ENCODE measurements around the gene TCF12. TPM values are rescaled to one million over a fixed set of nuclear protein-coding genes. Genes with fewer than 3 reads are reported as not detected.

Gene TCF12
- total RNA-seq, 1 donor from 2014 or later: 112 TPM

- no peak for DNase-seq (ENCODE audit: low read depth)
- Mint-ChIP-seq H3K9me3 (ENCODE audit: unreplicated experiment) (no peaks in the 10 kb centered on the region), H3K27me3 (ENCODE audit: low read depth, unreplicated experiment) (no peaks in the 10 kb centered on the region), H3K4me1 (ENCODE audit: low read depth, unreplicated experiment) (peaks cover 13% of the 10 kb centered on the region), H3K27ac (ENCODE audit: unreplicated experiment) (no peak overlapping the region), H3K4me3 (ENCODE audit: unreplicated experiment) (no peak overlapping the region), H3K36me3 (ENCODE audit: low read depth, unreplicated experiment) (peaks cover 8% of the 10 kb centered on the region)
- no peak overlapping the region for H3K27ac ChIP-seq (ENCODE audit: low read depth, low read length)
- no peaks in the 10 kb centered on the region for H3K4me1 ChIP-seq (ENCODE audit: insufficient read depth, low read length)
- TF ChIP-seq CTCF (IDR thresholded peaks at IDR 0.05; ENCODE audit: insufficient read depth, low read depth, low read length) (no peak), EZH2 (IDR thresholded peaks at IDR 0.05; ENCODE audit: insufficient read depth, low read length) (no peak)
- H3K9me3 ChIP-seq (ENCODE audit: insufficient read depth, low read depth, low read length): no peaks in the 10 kb centered on the region
- H3K9ac ChIP-seq (ENCODE audit: low read length): no peak overlapping the region
- no peak overlapping the region for H3K4me3 ChIP-seq (ENCODE audit: insufficient read depth, low read depth, low read length)
- no peaks in the 10 kb centered on the region for H3K36me3 ChIP-seq (ENCODE audit: insufficient read depth, low read length)
- no peak overlapping the region for H2AFZ ChIP-seq (ENCODE audit: low read depth, low read length)
- H3K4me2 ChIP-seq (ENCODE audit: low read length): no peak overlapping the region
- H4K20me1 ChIP-seq (ENCODE audit: insufficient read depth, low read length): peaks cover 31% of the 10 kb centered on the region
- H3K79me2 ChIP-seq (ENCODE audit: insufficient read depth, low read length): peaks cover 27% of the 10 kb centered on the region
- H3K27me3 ChIP-seq (ENCODE audit: insufficient read depth, low read length): no peaks in the 10 kb centered on the region
- no peak for FAIRE-seq
Observed at GRCh38 chr15:57108296-57108695, 189.9 kb downstream of the TCF12 start.

GRCh38 chr15:57109005-57109404, 190.6 kb downstream of the TCF12 start:
- no peak overlapping the region for H3K4me3 Mint-ChIP-seq (ENCODE audit: unreplicated experiment)
- H3K36me3 Mint-ChIP-seq (ENCODE audit: low read depth, unreplicated experiment): peaks cover 8% of the 10 kb centered on the region
- peaks cover 13% of the 10 kb centered on the region for H3K4me1 Mint-ChIP-seq (ENCODE audit: low read depth, unreplicated experiment)
- peaks cover 32% of the 10 kb centered on the region for H3K79me2 ChIP-seq (ENCODE audit: insufficient read depth, low read length)
- H3K36me3 ChIP-seq (ENCODE audit: insufficient read depth, low read length): no peaks in the 10 kb centered on the region
- DNase-seq (ENCODE audit: low read depth) (no peak), FAIRE-seq (no peak)
- H4K20me1 ChIP-seq (ENCODE audit: insufficient read depth, low read length): peaks cover 38% of the 10 kb centered on the region
- H2AFZ ChIP-seq (ENCODE audit: low read depth, low read length): no peak overlapping the region
- H3K9ac ChIP-seq (ENCODE audit: low read length): no peak overlapping the region
- H3K27ac ChIP-seq (ENCODE audit: low read depth, low read length): no peak overlapping the region
- H3K9me3 ChIP-seq (ENCODE audit: insufficient read depth, low read depth, low read length): no peaks in the 10 kb centered on the region
- H3K4me3 ChIP-seq (ENCODE audit: insufficient read depth, low read depth, low read length): no peak overlapping the region
- H3K27me3 Mint-ChIP-seq (ENCODE audit: low read depth, unreplicated experiment): no peaks in the 10 kb centered on the region
- H3K4me2 ChIP-seq (ENCODE audit: low read length): no peak overlapping the region
- no peak for TF ChIP-seq EZH2 (IDR thresholded peaks at IDR 0.05; ENCODE audit: insufficient read depth, low read length)
- TF ChIP-seq CTCF (IDR thresholded peaks at IDR 0.05; ENCODE audit: insufficient read depth, low read depth, low read length): no peak
- H3K9me3 Mint-ChIP-seq (ENCODE audit: unreplicated experiment): no peaks in the 10 kb centered on the region
- H3K27ac Mint-ChIP-seq (ENCODE audit: unreplicated experiment): no peak overlapping the region
- H3K27me3 ChIP-seq (ENCODE audit: insufficient read depth, low read length): no peaks in the 10 kb centered on the region
- H3K4me1 ChIP-seq (ENCODE audit: insufficient read depth, low read length): no peaks in the 10 kb centered on the region

- no peak overlapping the region for H3K27ac Mint-ChIP-seq (ENCODE audit: unreplicated experiment)
- no peak for FAIRE-seq
Observed at GRCh38 chr15:57111002-57111401, 192.6 kb downstream of the TCF12 start.

More at GRCh38 chr15:57111002-57111401, 192.6 kb downstream of the TCF12 start:
- Mint-ChIP-seq H3K9me3 (ENCODE audit: unreplicated experiment) (no peaks in the 10 kb centered on the region), H3K4me1 (ENCODE audit: low read depth, unreplicated experiment) (peaks cover 13% of the 10 kb centered on the region), H3K27me3 (ENCODE audit: low read depth, unreplicated experiment) (no peaks in the 10 kb centered on the region), H3K36me3 (ENCODE audit: low read depth, unreplicated experiment) (peaks cover 3% of the 10 kb centered on the region), H3K4me3 (ENCODE audit: unreplicated experiment) (no peak overlapping the region)
- no peak overlapping the region for H3K9ac ChIP-seq (ENCODE audit: low read length)
- H3K27me3 ChIP-seq (ENCODE audit: insufficient read depth, low read length): no peaks in the 10 kb centered on the region
- H2AFZ ChIP-seq (ENCODE audit: low read depth, low read length): no peak overlapping the region
- no peak for DNase-seq (ENCODE audit: low read depth)
- no peak overlapping the region for H3K4me3 ChIP-seq (ENCODE audit: insufficient read depth, low read depth, low read length)
- H3K9me3 ChIP-seq (ENCODE audit: insufficient read depth, low read depth, low read length): no peaks in the 10 kb centered on the region
- no peaks in the 10 kb centered on the region for H3K4me1 ChIP-seq (ENCODE audit: insufficient read depth, low read length)
- no peak for TF ChIP-seq EZH2 (IDR thresholded peaks at IDR 0.05; ENCODE audit: insufficient read depth, low read length)
- no peak for TF ChIP-seq CTCF (IDR thresholded peaks at IDR 0.05; ENCODE audit: insufficient read depth, low read depth, low read length)
- H3K36me3 ChIP-seq (ENCODE audit: insufficient read depth, low read length): no peaks in the 10 kb centered on the region
- H4K20me1 ChIP-seq (ENCODE audit: insufficient read depth, low read length): peaks cover 37% of the 10 kb centered on the region
- H3K4me2 ChIP-seq (ENCODE audit: low read length): no peak overlapping the region
- H3K27ac ChIP-seq (ENCODE audit: low read depth, low read length): no peak overlapping the region
- peaks cover 36% of the 10 kb centered on the region for H3K79me2 ChIP-seq (ENCODE audit: insufficient read depth, low read length)
